GM19043 (cell line): Measurements from ENCODE around the gene RAVER1.
A peak's percentile ranks its signal among the peaks of the same experiment; 100 is the strongest.

Experiments
- ATAC-seq: cut with Tn5 transposase; IDR thresholded peaks from one replicate; pipeline ENCODE4 v1.9.1; 2021; ENCODE audit warnings: low read depth; ENCODE audit not compliant: unreplicated experiment

The RAVER1 gene

GRCh38 chr19:10320602-10321416 lies 12.5 kb downstream of the RAVER1 start:
- no peak for ATAC-seq

- ATAC-seq: no peak
Observed at GRCh38 chr19:10318807-10319682, 14.3 kb downstream of the RAVER1 start.

GRCh38 chr19:10317857-10318462 lies 15.4 kb downstream of the RAVER1 start:
- no peak for ATAC-seq

GRCh38 chr19:10317045-10317856 lies 16.1 kb downstream of the RAVER1 start:
- no peak for ATAC-seq

GRCh38 chr19:10316229-10317044 lies 16.9 kb downstream of the RAVER1 start:
- ATAC-seq: no peak

- ATAC-seq: no peak
Observed at GRCh38 chr19:10315335-10316214, 17.8 kb downstream of the RAVER1 start, which contains the start of gene FDX2. TSS of gene FDX2 (minus strand) at chr19:10316015. CDS start at chr19:10315996, 19 bp downstream.

GRCh38 chr19:10309423-10309822 lies 23.9 kb downstream of the RAVER1 start, which contains the start of gene ZGLP1:
TSS of gene ZGLP1 (minus strand) at chr19:10309815.
- ATAC-seq: no peak

GRCh38 chr19:10306327-10306726 lies 27.0 kb downstream of the RAVER1 start:
- ATAC-seq: no peak

GRCh38 chr19:10305139-10305806 lies 28.1 kb downstream of the RAVER1 start:
- ATAC-seq: no peak

- no peak for ATAC-seq
Observed at GRCh38 chr19:10299545-10300458, 33.5 kb downstream of the RAVER1 start.

- ATAC-seq: no peak
Observed at GRCh38 chr19:10295847-10296591, 37.3 kb downstream of the RAVER1 start.

- peak; percentile 54 for ATAC-seq
Observed at GRCh38 chr19:10295305-10295846, 38.0 kb downstream of the RAVER1 start.

- ATAC-seq: no peak
Observed at GRCh38 chr19:10294368-10294697, 39.0 kb downstream of the RAVER1 start.

GRCh38 chr19:10293637-10294367 lies 39.5 kb downstream of the RAVER1 start:
- ATAC-seq: no peak
